GM12878 (cell line): Measurements from ENCODE around the gene BCOR. TPM values are rescaled to one million over a fixed set of nuclear protein-coding genes. Genes with fewer than 3 reads are reported as not detected.

Experiments used
- ATAC-seq: fragments of 200-7000 bp; cut with Tn5 transposase; 3 replicates; pipeline ENCODE4 v1.9.1; 2020; ENCODE audit warnings: mild to moderate bottlenecking, moderate library complexity
- BruUV-seq: library from RNA; stranded (reverse); fragments of 400-500 nt; replicated peaks from 2 replicates; lab custom pipeline; 2021; lab: Mats Ljungman, UMichigan
- CTCF ChIA-PET: fragments of 300-600 bp; sonication (Branson Sonifier 250); formaldehyde crosslinking; extraction: SDS; loops from one replicate; lab custom pipeline; 2021; ENCODE audit warnings: inconsistent platforms; lab: Yijun Ruan, JAX
- POLR2A ChIA-PET: fragments of 350-600 bp; formaldehyde crosslinking; extraction: SDS; loops from one replicate; lab custom pipeline; 2021; ENCODE audit warnings: inconsistent platforms; lab: Charles Lee
- RAD21 ChIA-PET: fragments of 300-600 bp; sonication (Branson Sonifier 250); formaldehyde crosslinking; loops from one replicate; lab custom pipeline; 2023; ENCODE audit warnings: antibody characterized with exemption; ENCODE audit not compliant: unreplicated experiment; lab: Charles Lee
- SMC1A ChIA-PET: fragments of 300-600 bp; sonication (Branson Sonifier 250); formaldehyde crosslinking; loops from one replicate; lab custom pipeline; 2023; ENCODE audit not compliant: unreplicated experiment, uncharacterized antibody; lab: Charles Lee
- DNase-seq: peaks from one replicate; pipeline ENCODE4 v3.0.0-alpha.2; 2011; ENCODE audit warnings: low read depth, low spot score
- FAIRE-seq: peaks from 3 replicates; lab custom pipeline; 2011; peaks lifted over from hg19 to GRCh38; lab: Jason Lieb, UNC
- H2AFZ ChIP-seq: 2 replicates; pipeline ENCODE4 v1.6.0; 2011; ENCODE audit warnings: low read depth, low read length, control low read depth; ENCODE audit not compliant: control insufficient read depth
- H3K27ac ChIP-seq: 2 replicates; pipeline ENCODE4 v1.5.1; 2011; ENCODE audit warnings: control low read depth; ENCODE audit not compliant: control insufficient read depth, insufficient read depth
- H3K27me3 ChIP-seq, 2 experiments: replicated peaks in 1 of 2; 2 replicates each; pipeline versions ENCODE4 v1.6.0 to v1.6.1; 2011; ENCODE audit warnings: low read length in 1 of 2; ENCODE audit not compliant: control insufficient read depth in 2 of 2, insufficient read depth in 2 of 2
- H3K36me3 ChIP-seq, 2 experiments: 2 replicates each; pipeline ENCODE4 v1.5.1; 2011; ENCODE audit warnings: low read length in 1 of 2; ENCODE audit not compliant: control insufficient read depth in 2 of 2, insufficient read depth in 2 of 2
- H3K4me1 ChIP-seq: 2 replicates; pipeline ENCODE4 v1.6.1; 2011; ENCODE audit warnings: mild to moderate bottlenecking, low read length, moderate library complexity, mixed read lengths; ENCODE audit not compliant: control insufficient read depth, insufficient read depth
- H3K4me2 ChIP-seq: 2 replicates; pipeline ENCODE4 v1.6.0; 2011; ENCODE audit warnings: control low read depth; ENCODE audit not compliant: control insufficient read depth, insufficient read depth
- H3K4me3 ChIP-seq: fragments of 200-600 bp; sonication (generic); 2 replicates; pipeline ENCODE4 v1.5.1; 2016
- H3K79me2 ChIP-seq: 2 replicates; pipeline ENCODE4 v1.6.0; 2011; ENCODE audit warnings: low read length; ENCODE audit not compliant: control insufficient read depth, insufficient read depth
- H3K9ac ChIP-seq: 2 replicates; pipeline ENCODE4 v1.8.0; 2011; ENCODE audit warnings: low read length, control low read depth, mixed read lengths; ENCODE audit not compliant: control insufficient read depth, insufficient read depth
- H3K9me3 ChIP-seq: replicated peaks from 3 replicates; pipeline ENCODE4 v1.5.1; 2011; ENCODE audit warnings: mild to moderate bottlenecking, low read length; ENCODE audit not compliant: control insufficient read depth, insufficient read depth
- H4K20me1 ChIP-seq: 2 replicates; pipeline ENCODE4 v1.6.0; 2011; ENCODE audit not compliant: control insufficient read depth, insufficient read depth
- BCL11A ChIP-seq: IDR thresholded peaks from 2 replicates; pipeline ENCODE4 v1.6.1; 2011; ENCODE audit warnings: low read depth, low read length
- CHD4 ChIP-seq: fragments of 200-600 bp; sonication (generic); IDR thresholded peaks from 2 replicates; pipeline ENCODE4 v1.6.1; 2016; ENCODE audit warnings: mild to moderate bottlenecking
- EED ChIP-seq: sonication (generic); IDR thresholded peaks from 2 replicates; pipeline ENCODE4 v1.6.1; 2016; ENCODE audit warnings: antibody characterized with exemption, low read depth
- EP300 ChIP-seq, 2 experiments: fragments of 150-350 bp in 1 of 2; IDR thresholded peaks; 2 replicates each; pipeline ENCODE4 v1.6.1; 2011 to 2012; ENCODE audit warnings: low read depth in 2 of 2, low read length in 2 of 2, borderline replicate concordance in 1 of 2, improper control_type of control experiment in 1 of 2, inconsistent platforms in 1 of 2; ENCODE audit not compliant: control insufficient read depth in 1 of 2
- HDGF ChIP-seq: fragments of 450-650 bp; IDR thresholded peaks from 2 replicates; pipeline ENCODE4 v1.6.1; 2016; ENCODE audit warnings: antibody characterized with exemption
- IRF4 ChIP-seq: IDR thresholded peaks from 2 replicates; pipeline ENCODE4 v1.6.1; 2011; ENCODE audit warnings: low read depth, low read length
- NBN ChIP-seq: fragments of 450-650 bp; IDR thresholded peaks from 2 replicates; pipeline ENCODE4 v1.6.1; 2016
- POU2F2 ChIP-seq: IDR thresholded peaks from 3 replicates; pipeline ENCODE4 v1.6.1; 2011; ENCODE audit warnings: low read depth, mild to moderate bottlenecking, low read length, borderline replicate concordance
- RB1 ChIP-seq: fragments of 450-650 bp; formaldehyde crosslinking; IDR thresholded peaks from 2 replicates; pipeline ENCODE4 v1.6.1; 2017; ENCODE audit warnings: mild to moderate bottlenecking, borderline replicate concordance
- SIX5 ChIP-seq: IDR thresholded peaks from 2 replicates; pipeline ENCODE4 v1.6.1; 2011; ENCODE audit warnings: mild to moderate bottlenecking, low read depth, low read length, moderate library complexity; ENCODE audit not compliant: severe bottlenecking
- SMARCA5 ChIP-seq: fragments of 450-650 bp; IDR thresholded peaks from 2 replicates; pipeline ENCODE4 v1.6.1; 2017; ENCODE audit warnings: mild to moderate bottlenecking
- STAT1 ChIP-seq: fragments of 450-650 bp; conservative IDR thresholded peaks from 2 replicates; pipeline ENCODE4 v1.6.1; 2014; ENCODE audit warnings: antibody characterized with exemption, mild to moderate bottlenecking
- SUZ12 ChIP-seq: fragments of 200-600 bp; sonication (generic); IDR thresholded peaks from one replicate; pipeline ENCODE4 v1.6.1; 2018; ENCODE audit warnings: antibody characterized with exemption, mild to moderate bottlenecking; ENCODE audit not compliant: unreplicated experiment
- ZBED1 ChIP-seq: IDR thresholded peaks from 2 replicates; pipeline ENCODE4 v1.6.1; 2016; ENCODE audit warnings: borderline replicate concordance
- in situ Hi-C: fragments of 300-500 bp; cut with MboI; formaldehyde crosslinking; loops from 9 replicates; pipeline ENCODE4 v1.14.3; 2018; ENCODE audit warnings: mixed read lengths
- intact Hi-C: fragments of 100-400 bp; cut with micrococcal nuclease; formaldehyde crosslinking; loops from one replicate; pipeline ENCODE4 v1.14.2; 2022; ENCODE audit not compliant: unreplicated experiment
- polyA plus RNA-seq, 11 experiments: library from polyadenylated mRNA; depleted of rRNA in 4 of 11; unstranded in 6 of 11; stranded (reverse) in 5 of 11; fragments of >200 nt; fragmentation: Nextera tagmentation in 4 of 11; fragmentation: Illumina TruSeq in 1 of 11; extraction: Ambion mirVana in 4 of 11; extraction: Trizol in 1 of 11; gene quantifications; 1 replicate in 1 of 11; 2 replicates in 10 of 11; pipeline versions ENCODE4 v1.2.1 to v1.2.3, GENCODE V29; 2011 to 2016; ENCODE audit warnings: inconsistent platforms in 2 of 11, missing spikeins in 2 of 11, low read depth in 1 of 11
- total RNA-seq, 4 experiments: library from RNA; depleted of rRNA in 3 of 4; stranded (reverse); fragments of >200 nt in 3 of 4; fragmentation: Illumina TruSeq in 1 of 4; extraction: Trizol in 1 of 4; gene quantifications; 2 replicates each; pipeline versions ENCODE4 v1.2.1 to v1.2.3, GENCODE V29; 2013 to 2021
- TF ChIP-seq, protein P1 (sequence below): IDR thresholded peaks from 2 replicates; pipeline ENCODE4 v1.6.1; 2012; ENCODE audit warnings: low read depth, low read length, improper control_type of control experiment
- TF ChIP-seq, protein P2 (sequence below): fragments of 150-350 bp; IDR thresholded peaks from 2 replicates; pipeline ENCODE4 v1.6.1; 2014; ENCODE audit warnings: mild to moderate bottlenecking, low read depth, low read length
- TF ChIP-seq, protein P3 (sequence below): IDR thresholded peaks from 2 replicates; pipeline ENCODE4 v1.6.1; 2011; ENCODE audit warnings: borderline replicate concordance, low read depth, mild to moderate bottlenecking, moderate library complexity, low read length; ENCODE audit not compliant: insufficient read depth, poor library complexity, severe bottlenecking

BCOR gene
- total and polyA plus RNA-seq, 10 of the 15 experiments (the other 5 are each of a cell fraction or from before 2014, with no cell fraction given): 5.1 to 16.4 (median 10.1) TPM

DNA sequence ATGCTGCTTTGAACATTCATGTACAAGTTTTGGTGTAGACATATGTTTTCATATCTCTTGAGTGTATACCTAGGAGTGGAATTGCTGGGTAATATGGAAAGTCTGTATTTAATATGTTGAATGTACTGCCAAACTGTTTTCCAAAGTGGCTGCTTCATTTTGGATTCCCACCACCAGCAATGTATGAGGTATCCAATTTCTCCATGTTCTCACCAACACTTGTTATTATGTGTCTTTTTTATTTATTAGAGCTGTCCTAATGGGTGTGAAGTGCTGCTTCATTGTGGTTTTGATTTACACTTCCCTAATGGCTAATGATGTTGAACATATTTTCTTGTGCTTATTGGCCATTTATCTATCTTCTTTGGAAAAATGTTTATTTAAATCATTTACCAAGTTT is 60.4 kb downstream of the BCOR start:
- in situ Hi-C loops: no loop called here
- Histone ChIP-seq H3K9ac (no peak overlapping the region), H3K4me1 (no peaks in the 10 kb centered on the region), H3K27ac (no peak overlapping the region), H3K4me3 (no peak overlapping the region)
- POLR2A ChIA-PET: no interaction called here
- DNase-seq: no peak
- TF ChIP-seq HDGF (no peak), STAT1 (no peak), RB1 (no peak), SUZ12 (no peak), POU2F2 (no peak), SIX5 (no peak), SMARCA5 (no peak), ZBED1 (no peak), BCL11A (no peak), NBN (no peak), CHD4 (no peak), EP300 (IDR thresholded peaks at IDR 0.05; ENCODE audit: borderline replicate concordance in 1 of 2, control insufficient read depth in 1 of 2, low read depth in 2 of 2, low read length in 2 of 2) (no peak), IRF4 (no peak), EED (no peak)
- TF ChIP-seq, protein P1, sequence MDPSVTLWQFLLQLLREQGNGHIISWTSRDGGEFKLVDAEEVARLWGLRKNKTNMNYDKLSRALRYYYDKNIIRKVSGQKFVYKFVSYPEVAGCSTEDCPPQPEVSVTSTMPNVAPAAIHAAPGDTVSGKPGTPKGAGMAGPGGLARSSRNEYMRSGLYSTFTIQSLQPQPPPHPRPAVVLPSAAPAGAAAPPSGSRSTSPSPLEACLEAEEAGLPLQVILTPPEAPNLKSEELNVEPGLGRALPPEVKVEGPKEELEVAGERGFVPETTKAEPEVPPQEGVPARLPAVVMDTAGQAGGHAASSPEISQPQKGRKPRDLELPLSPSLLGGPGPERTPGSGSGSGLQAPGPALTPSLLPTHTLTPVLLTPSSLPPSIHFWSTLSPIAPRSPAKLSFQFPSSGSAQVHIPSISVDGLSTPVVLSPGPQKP: no peak
- TF ChIP-seq, protein P2, sequence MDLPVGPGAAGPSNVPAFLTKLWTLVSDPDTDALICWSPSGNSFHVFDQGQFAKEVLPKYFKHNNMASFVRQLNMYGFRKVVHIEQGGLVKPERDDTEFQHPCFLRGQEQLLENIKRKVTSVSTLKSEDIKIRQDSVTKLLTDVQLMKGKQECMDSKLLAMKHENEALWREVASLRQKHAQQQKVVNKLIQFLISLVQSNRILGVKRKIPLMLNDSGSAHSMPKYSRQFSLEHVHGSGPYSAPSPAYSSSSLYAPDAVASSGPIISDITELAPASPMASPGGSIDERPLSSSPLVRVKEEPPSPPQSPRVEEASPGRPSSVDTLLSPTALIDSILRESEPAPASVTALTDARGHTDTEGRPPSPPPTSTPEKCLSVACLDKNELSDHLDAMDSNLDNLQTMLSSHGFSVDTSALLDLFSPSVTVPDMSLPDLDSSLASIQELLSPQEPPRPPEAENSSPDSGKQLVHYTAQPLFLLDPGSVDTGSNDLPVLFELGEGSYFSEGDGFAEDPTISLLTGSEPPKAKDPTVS: no peak
- TF ChIP-seq, protein P3, sequence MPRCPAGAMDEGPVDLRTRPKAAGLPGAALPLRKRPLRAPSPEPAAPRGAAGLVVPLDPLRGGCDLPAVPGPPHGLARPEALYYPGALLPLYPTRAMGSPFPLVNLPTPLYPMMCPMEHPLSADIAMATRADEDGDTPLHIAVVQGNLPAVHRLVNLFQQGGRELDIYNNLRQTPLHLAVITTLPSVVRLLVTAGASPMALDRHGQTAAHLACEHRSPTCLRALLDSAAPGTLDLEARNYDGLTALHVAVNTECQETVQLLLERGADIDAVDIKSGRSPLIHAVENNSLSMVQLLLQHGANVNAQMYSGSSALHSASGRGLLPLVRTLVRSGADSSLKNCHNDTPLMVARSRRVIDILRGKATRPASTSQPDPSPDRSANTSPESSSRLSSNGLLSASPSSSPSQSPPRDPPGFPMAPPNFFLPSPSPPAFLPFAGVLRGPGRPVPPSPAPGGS: no peak
- TF ChIP-seq, all 136 proteins: peak for 0
- Histone ChIP-seq H3K79me2 (no peaks in the 10 kb centered on the region), H3K27me3 (no peaks in the 10 kb centered on the region), H3K4me2 (no peak overlapping the region), H3K36me3 (no peaks in the 10 kb centered on the region), H3K9me3 (peaks cover 2% of the 10 kb centered on the region; the same call in 1 of the 3 replicates), H4K20me1 (no peaks in the 10 kb centered on the region), H2AFZ (no peak overlapping the region)
- no peak for FAIRE-seq
- intact Hi-C loops: no loop called here
- RAD21 ChIA-PET: no interaction called here
- BruUV-seq: no TSS peak
- no peak for ATAC-seq
- SMC1A ChIA-PET: no interaction called here
- CTCF ChIA-PET: no interaction called here
